Kidney (tissue), 14 donors: ENCODE results near the gene COL8A1. TPM values are rescaled to one million over a fixed set of nuclear protein-coding genes. Genes with fewer than 3 reads are reported as not detected.

Source experiments
- DNase-seq, 5 donors: peaks; one replicate each; pipeline ENCODE4 v3.0.0-alpha.2; 2013 to 2020
- FAIRE-seq: peaks from 2 replicates; lab custom pipeline; 2012; peaks lifted over from hg19 to GRCh38; lab: Jason Lieb, UNC
- H3K27ac ChIP-seq, 2 donors: one replicate each; pipeline ENCODE4 v1.7.0; 2013; ENCODE audit warnings: low read depth in 2 of 2, low read length in 2 of 2, inconsistent platforms in 1 of 2
- H3K27me3 ChIP-seq: one replicate; pipeline ENCODE4 v1.7.1; 2013; ENCODE audit warnings: low read length, inconsistent platforms; ENCODE audit not compliant: control insufficient read depth, insufficient read depth
- H3K36me3 ChIP-seq, 3 donors: one replicate each; pipeline versions ENCODE4 v1.7.0 to v1.7.1; 2013; ENCODE audit warnings: low read length in 3 of 3, control low read depth in 1 of 3, inconsistent platforms in 1 of 3; ENCODE audit not compliant: insufficient read depth in 3 of 3, control insufficient read depth in 2 of 3
- H3K4me1 ChIP-seq, 3 donors: one replicate each; pipeline versions ENCODE4 v1.7.0 to v1.7.1; 2013; ENCODE audit warnings: low read length in 3 of 3, inconsistent platforms in 1 of 3, low read depth in 1 of 3; ENCODE audit not compliant: control insufficient read depth in 2 of 3, insufficient read depth in 2 of 3
- H3K4me3 ChIP-seq, 3 donors: one replicate each; pipeline versions ENCODE4 v1.7.0 to v1.8.1; 2013; ENCODE audit warnings: low read length in 3 of 3, control low read depth in 1 of 3, inconsistent platforms in 1 of 3
- H3K9ac ChIP-seq, 3 donors: one replicate each; pipeline versions ENCODE4 v1.7.0 to v1.7.1; 2013; ENCODE audit warnings: low read length in 3 of 3, control low read depth in 1 of 3, inconsistent platforms in 1 of 3
- H3K9me3 ChIP-seq, 3 donors: one replicate each; pipeline versions ENCODE4 v1.7.0 to v1.7.1; 2013; ENCODE audit warnings: low read length in 3 of 3, control low read depth in 1 of 3, inconsistent platforms in 1 of 3; ENCODE audit not compliant: control insufficient read depth in 2 of 3, insufficient read depth in 1 of 3
- CTCF ChIP-seq: IDR thresholded peaks from 3 replicates; pipeline ENCODE4 v1.5.1; 2012; ENCODE audit warnings: mild to moderate bottlenecking, moderate library complexity, borderline replicate concordance; ENCODE audit not compliant: insufficient read depth; ENCODE audit errors: extremely low read depth
- intact Hi-C: fragments of 100-400 bp; cut with DNase I; formaldehyde crosslinking; loops from one replicate; pipeline ENCODE4 v1.11.1; 2022
- polyA plus RNA-seq: library from polyadenylated mRNA; stranded (reverse); fragments of 350-450 nt; fragmentation: Illumina TruSeq; extraction: RNeasy Lipid Tissue Mini Kit (QIAGEN cat#74804); gene quantifications from one replicate; pipeline ENCODE4 v1.2.3, GENCODE V29; 2014; ENCODE audit warnings: low read depth, low replicate concordance; ENCODE audit not compliant: insufficient read depth
- total RNA-seq: library from RNA; stranded (reverse); fragmentation: NEBNext Ultra II Directional; extraction: Animal tissue kit (Norgen Biotek cat#: 25700); gene quantifications from one replicate; pipeline ENCODE4 v1.2.1, GENCODE V29; 2021
- donor health status: control.
- donor health status: control.
- donor health status: control.
- donor health status: control.
- donor health status: control.
- donor health status: DM: yes; HTN: yes; CAD: no.
- donor health status: Normal renal cell carcinoma (clear cell type).

Gene COL8A1
- total and polyA plus RNA-seq, 2 donors from 2014 or later: 3.6 to 24.2 TPM

GRCh38 chr3:99625237-99625622, 13.2 kb upstream of the COL8A1 start:
- no peak overlapping the region for H3K4me3 ChIP-seq
- no peak overlapping the region for H3K27ac ChIP-seq
- no peak overlapping the region for H3K9ac ChIP-seq
- no peak for TF ChIP-seq CTCF
- intact Hi-C loops: no loop called here
- no peak for DNase-seq
- no peak for FAIRE-seq
- H3K9me3 ChIP-seq: no peaks in the 10 kb centered on the region
- H3K4me1 ChIP-seq: no peaks in the 10 kb centered on the region
- H3K36me3 ChIP-seq: no peaks in the 10 kb centered on the region
- no peaks in the 10 kb centered on the region for H3K27me3 ChIP-seq

GRCh38 chr3:99625643-99626416, 12.6 kb upstream of the COL8A1 start:
- no peak overlapping the region for H3K27ac ChIP-seq
- TF ChIP-seq CTCF: no peak
- no peaks in the 10 kb centered on the region for H3K9me3 ChIP-seq
- no peaks in the 10 kb centered on the region for H3K27me3 ChIP-seq
- DNase-seq: no peak
- no peak for FAIRE-seq
- no peaks in the 10 kb centered on the region for H3K4me1 ChIP-seq
- intact Hi-C loops: no loop called here
- H3K36me3 ChIP-seq: no peaks in the 10 kb centered on the region
- no peak overlapping the region for H3K9ac ChIP-seq
- no peak overlapping the region for H3K4me3 ChIP-seq

- H3K27me3 ChIP-seq: no peaks in the 10 kb centered on the region
- no peaks in the 10 kb centered on the region for H3K9me3 ChIP-seq
- H3K4me3 ChIP-seq: no peak overlapping the region
- H3K4me1 ChIP-seq: no peaks in the 10 kb centered on the region
- intact Hi-C loops: no loop called here
- no peak overlapping the region for H3K27ac ChIP-seq
- no peak for TF ChIP-seq CTCF
- H3K9ac ChIP-seq: no peak overlapping the region
- no peak for DNase-seq
- H3K36me3 ChIP-seq: no peaks in the 10 kb centered on the region
- no peak for FAIRE-seq
Measured at GRCh38 chr3:99626417-99626788, 12.0 kb upstream of the COL8A1 start.
